Activated CD8-positive, alpha-beta memory T cell treated with anti-CD3 and anti-CD28 coated beads, Interleukin-2, amount 10 ng/mL, durations not matched to agents 7 days and 5 days (primary cell): ENCODE data around the gene HOXA4. TPM values are rescaled to one million over a fixed set of nuclear protein-coding genes. Genes with fewer than 3 reads are reported as not detected.

Experiments used
- ATAC-seq: fragments of 150-1000 bp; cut with Tn5 transposase; one replicate; pipeline ENCODE4 v1.10.0; 2021; ENCODE audit warnings: moderate library complexity
- CTCF ChIA-PET: fragments of 350-600 bp; sonication (Branson Sonifier 250); formaldehyde crosslinking; loops from one replicate; lab custom pipeline; 2021; ENCODE audit warnings: antibody characterized with exemption; lab: Charles Lee
- DNase-seq: peaks from one replicate; pipeline ENCODE4 v3.0.0-alpha.2; 2020
- H3K27ac Mint-ChIP-seq: one replicate; pipeline ENCODE4 v1.8.0; 2021; ENCODE audit warnings: mild to moderate bottlenecking, mixed read lengths
- H3K27me3 Mint-ChIP-seq: one replicate; pipeline ENCODE4 v1.8.0; 2021; ENCODE audit warnings: mixed read lengths
- H3K36me3 Mint-ChIP-seq: one replicate; pipeline ENCODE4 v1.8.0; 2021; ENCODE audit warnings: mild to moderate bottlenecking, mixed read lengths
- H3K4me1 Mint-ChIP-seq: one replicate; pipeline ENCODE4 v1.8.0; 2021; ENCODE audit warnings: mixed read lengths
- H3K4me3 Mint-ChIP-seq: one replicate; pipeline ENCODE4 v1.8.0; 2021; ENCODE audit warnings: mild to moderate bottlenecking, moderate library complexity, mixed read lengths
- H3K9me3 Mint-ChIP-seq: one replicate; pipeline ENCODE4 v1.8.0; 2022; ENCODE audit warnings: low read depth, mixed read lengths
- total RNA-seq, 2 experiments: library from RNA; stranded (reverse); gene quantifications; one replicate each; pipeline ENCODE4 v1.2.3, GENCODE V29; 2021

Gene HOXA4
- total RNA-seq, 2 experiments from 2014 or later = not detected

- CTCF ChIA-PET = interaction anchor here (1.2 to 2.4 kb wide), 2 partner anchors 10 to 45 kb away, joined by 3 to 6 read pairs; no protein-coding TSS in a partner anchor
- Mint-ChIP-seq H3K4me1 (peaks cover 11% of the 10 kb centered on the region), H3K27me3 (peaks cover 44% of the 10 kb centered on the region), H3K27ac (no peak overlapping the region), H3K4me3 (no peak overlapping the region), H3K36me3 (peaks cover 2% of the 10 kb centered on the region), H3K9me3 (no peaks in the 10 kb centered on the region)
- ATAC-seq (no peak), DNase-seq (no peak)
These were observed 24.2 kb downstream of the HOXA4 start for GRCh38 chr7:27106181-27106900.

- no peak for ATAC-seq
- H3K27me3 Mint-ChIP-seq = peaks cover 53% of the 10 kb centered on the region
These were observed 25.1 kb downstream of the HOXA4 start for GRCh38 chr7:27105301-27106031.

GRCh38 chr7:27104341-27105058 is 26.1 kb downstream of the HOXA4 start:
- CTCF ChIA-PET = interaction anchor here (2.4 kb wide), 1 partner anchor 47 kb away, joined by 6 read pairs; no protein-coding TSS in a partner anchor
- H3K9me3 Mint-ChIP-seq = no peaks in the 10 kb centered on the region
- H3K4me1 Mint-ChIP-seq = peaks cover 11% of the 10 kb centered on the region
- ATAC-seq (no peak), DNase-seq (no peak)
- H3K27ac Mint-ChIP-seq = no peak overlapping the region
- H3K4me3 Mint-ChIP-seq = no peak overlapping the region
- peaks cover 62% of the 10 kb centered on the region for H3K27me3 Mint-ChIP-seq
- peaks cover 2% of the 10 kb centered on the region for H3K36me3 Mint-ChIP-seq

More at GRCh38 chr7:27105301-27106031, 25.1 kb downstream of the HOXA4 start:
- CTCF ChIA-PET = interaction anchor here (1.2 to 2.4 kb wide), 2 partner anchors 9 to 46 kb away, joined by 3 to 6 read pairs; no protein-coding TSS in a partner anchor
- no peaks in the 10 kb centered on the region for H3K9me3 Mint-ChIP-seq
- H3K36me3 Mint-ChIP-seq = peaks cover 2% of the 10 kb centered on the region
- no peak for DNase-seq
- H3K27ac Mint-ChIP-seq = no peak overlapping the region
- H3K4me1 Mint-ChIP-seq = peaks cover 11% of the 10 kb centered on the region
- H3K4me3 Mint-ChIP-seq = no peak overlapping the region

- CTCF ChIA-PET = no interaction called here
- no peaks in the 10 kb centered on the region for H3K9me3 Mint-ChIP-seq
- no peak for ATAC-seq
- no peak overlapping the region for H3K27ac Mint-ChIP-seq
- H3K4me1 Mint-ChIP-seq = peaks cover 11% of the 10 kb centered on the region
- DNase-seq = no peak
- no peak overlapping the region for H3K4me3 Mint-ChIP-seq
- peaks cover 2% of the 10 kb centered on the region for H3K36me3 Mint-ChIP-seq
- peaks cover 71% of the 10 kb centered on the region for H3K27me3 Mint-ChIP-seq
These were observed 26.9 kb downstream of the HOXA4 start for GRCh38 chr7:27103489-27104226.

GRCh38 chr7:27102581-27103442 is 27.7 kb downstream of the HOXA4 start, which contains the start of gene HOXA2:
HOXA2 (minus strand) TSS chr7:27102683; CDS start chr7:27102500, 183 bp downstream.
- H3K27ac Mint-ChIP-seq = no peak within 1 kb of the TSS
- ATAC-seq = no peak
- DNase-seq = no peak
- peaks cover 2% of the 10 kb centered on the region for H3K36me3 Mint-ChIP-seq
- CTCF ChIA-PET = no interaction called here
- H3K4me1 Mint-ChIP-seq = peaks cover 11% of the 10 kb centered on the region
- no peaks in the 10 kb centered on the region for H3K9me3 Mint-ChIP-seq
- H3K4me3 Mint-ChIP-seq = no peak within 1 kb of the TSS
- H3K27me3 Mint-ChIP-seq = peaks cover 78% of the 10 kb centered on the region

- Mint-ChIP-seq H3K4me3 (no peak overlapping the region), H3K27ac (no peak overlapping the region), H3K9me3 (no peaks in the 10 kb centered on the region), H3K4me1 (peaks cover 15% of the 10 kb centered on the region), H3K36me3 (peaks cover 6% of the 10 kb centered on the region), H3K27me3 (peaks cover 86% of the 10 kb centered on the region)
- ATAC-seq (no peak), DNase-seq (no peak)
- CTCF ChIA-PET = no interaction called here
These were observed 28.5 kb downstream of the HOXA4 start for GRCh38 chr7:27101957-27102580.

- DNase-seq = no peak
- Mint-ChIP-seq H3K4me1 (peaks cover 16% of the 10 kb centered on the region), H3K27me3 (peaks cover 86% of the 10 kb centered on the region), H3K9me3 (no peaks in the 10 kb centered on the region), H3K36me3 (peaks cover 6% of the 10 kb centered on the region), H3K4me3 (no peak overlapping the region), H3K27ac (no peak overlapping the region)
- CTCF ChIA-PET = no interaction called here
- no peak for ATAC-seq
These were observed 29.2 kb downstream of the HOXA4 start for GRCh38 chr7:27101171-27101956.

GRCh38 chr7:27100694-27101170 is 29.8 kb downstream of the HOXA4 start:
- Mint-ChIP-seq H3K4me1 (peaks cover 17% of the 10 kb centered on the region), H3K27ac (no peak overlapping the region), H3K36me3 (peaks cover 7% of the 10 kb centered on the region), H3K4me3 (no peak overlapping the region), H3K9me3 (no peaks in the 10 kb centered on the region), H3K27me3 (peaks cover 82% of the 10 kb centered on the region)
- DNase-seq (no peak), ATAC-seq (no peak)
- CTCF ChIA-PET = interaction anchor here (1.3 kb wide), 1 partner anchor 18 kb away, joined by 3 read pairs; no protein-coding TSS in a partner anchor

- Mint-ChIP-seq H3K36me3 (peaks cover 8% of the 10 kb centered on the region), H3K9me3 (no peaks in the 10 kb centered on the region), H3K27ac (no peak overlapping the region), H3K27me3 (peaks cover 85% of the 10 kb centered on the region), H3K4me1 (peaks cover 23% of the 10 kb centered on the region), H3K4me3 (no peak overlapping the region)
- ATAC-seq = no peak
- no peak for DNase-seq
- CTCF ChIA-PET = interaction anchor here (1.3 to 1.4 kb wide), 2 partner anchors 19 to 35 kb away, joined by 3 read pairs; no protein-coding TSS in a partner anchor
These were observed 30.8 kb downstream of the HOXA4 start for GRCh38 chr7:27099453-27100370.
